CD14-positive monocyte (primary cell): ENCODE data around the gene CCDC66. TPM values are rescaled to one million over a fixed set of nuclear protein-coding genes. Genes with fewer than 3 reads are reported as not detected.
A peak's percentile ranks its signal among the peaks of the same experiment; 100 is the strongest.

ENCODE experiments used
- DNase-seq, 3 donors: peaks; one replicate each; pipeline ENCODE4 v3.0.0-alpha.2; 2011 to 2022
- H2AFZ ChIP-seq: 2 replicates; pipeline ENCODE4 v1.6.0; 2012; ENCODE audit warnings: mild to moderate bottlenecking, low read depth, low read length, inconsistent platforms; ENCODE audit not compliant: insufficient read depth, poor library complexity, severe bottlenecking
- H3K27ac ChIP-seq, 2 donors: 1 replicate in 1 of 2; 2 replicates in 1 of 2; pipeline ENCODE4 v1.5.1; 2012 to 2013; ENCODE audit warnings: low read length in 2 of 2, control low read depth in 1 of 2, inconsistent platforms in 1 of 2, low read depth in 1 of 2, mild to moderate bottlenecking in 1 of 2
- H3K27me3 ChIP-seq, 2 donors: one replicate each; pipeline versions ENCODE4 v1.6.0 to v1.6.1; 2011 to 2013; ENCODE audit warnings: low read length in 2 of 2; ENCODE audit not compliant: control insufficient read depth in 2 of 2, insufficient read depth in 2 of 2
- H3K36me3 ChIP-seq, 2 donors: replicated peaks in 1 of 2; 1 replicate in 1 of 2; 2 replicates in 1 of 2; pipeline versions ENCODE4 v1.5.1 to v1.6.1; 2012 to 2013; ENCODE audit warnings: low read length in 2 of 2, control low read depth in 1 of 2, inconsistent platforms in 1 of 2, mild to moderate bottlenecking in 1 of 2; ENCODE audit not compliant: insufficient read depth in 2 of 2, control insufficient read depth in 1 of 2
- H3K4me1 ChIP-seq, 2 donors: 1 replicate in 1 of 2; 2 replicates in 1 of 2; pipeline versions ENCODE4 v1.5.1 to v1.6.1; 2012 to 2013; ENCODE audit warnings: low read length in 2 of 2, control low read depth in 1 of 2, inconsistent platforms in 1 of 2, mild to moderate bottlenecking in 1 of 2, moderate library complexity in 1 of 2; ENCODE audit not compliant: insufficient read depth in 2 of 2, control insufficient read depth in 1 of 2
- H3K4me2 ChIP-seq: replicated peaks from 2 replicates; pipeline ENCODE3; 2012; ENCODE audit warnings: low read length, moderate library complexity, mild to moderate bottlenecking; ENCODE audit not compliant: poor library complexity, severe bottlenecking; ENCODE audit errors: extremely low read depth
- H3K4me3 ChIP-seq, 3 experiments: fragments of 200-600 bp in 1 of 3; sonication (generic) in 1 of 3; replicated peaks in 1 of 3; 1 replicate in 2 of 3; 2 replicates in 1 of 3; pipeline ENCODE4 v1.5.1; 2011 to 2013; ENCODE audit warnings: low read length in 3 of 3, mild to moderate bottlenecking in 3 of 3, control low read depth in 2 of 3, low read depth in 2 of 3, inconsistent platforms in 1 of 3, moderate library complexity in 1 of 3
- H3K79me2 ChIP-seq: 2 replicates; pipeline ENCODE4 v1.6.0; 2012; ENCODE audit warnings: mild to moderate bottlenecking, control low read depth, inconsistent platforms, low read length, moderate library complexity; ENCODE audit not compliant: insufficient read depth
- H3K9ac ChIP-seq: 2 replicates; pipeline ENCODE4 v1.6.0; 2017; ENCODE audit warnings: low read length, mild to moderate bottlenecking; ENCODE audit not compliant: insufficient read depth, poor library complexity, severe bottlenecking
- H3K9me3 ChIP-seq, 2 donors: replicated peaks in 1 of 2; 1 replicate in 1 of 2; 2 replicates in 1 of 2; pipeline versions ENCODE4 v1.5.1 to v1.6.1; 2012 to 2013; ENCODE audit warnings: low read length in 2 of 2, control low read depth in 1 of 2; ENCODE audit not compliant: control insufficient read depth in 1 of 2, insufficient read depth in 1 of 2
- H4K20me1 ChIP-seq: 2 replicates; pipeline ENCODE4 v1.6.0; 2012; ENCODE audit warnings: mild to moderate bottlenecking, low read length, control low read depth, moderate library complexity; ENCODE audit not compliant: insufficient read depth
- H3K27ac Mint-ChIP-seq, 7 donors: one replicate each; pipeline ENCODE4 v1.8.0; 2020; ENCODE audit warnings: mild to moderate bottlenecking in 7 of 7, mixed read lengths in 7 of 7, moderate library complexity in 6 of 7, inconsistent platforms in 2 of 7
- H3K27me3 Mint-ChIP-seq, 3 donors: one replicate each; pipeline ENCODE4 v1.8.0; 2021 to 2022; ENCODE audit warnings: low read depth in 3 of 3, mild to moderate bottlenecking in 3 of 3, mixed read lengths in 3 of 3, moderate library complexity in 3 of 3, inconsistent platforms in 1 of 3
- H3K36me3 Mint-ChIP-seq, 2 donors: one replicate each; pipeline ENCODE4 v1.8.0; 2020; ENCODE audit warnings: mixed read lengths in 2 of 2, inconsistent platforms in 1 of 2, mild to moderate bottlenecking in 1 of 2
- H3K4me1 Mint-ChIP-seq: one replicate; pipeline ENCODE4 v1.8.0; 2020; ENCODE audit warnings: mild to moderate bottlenecking, mixed read lengths
- H3K4me3 Mint-ChIP-seq, 2 donors: one replicate each; pipeline ENCODE4 v1.8.0; 2020; ENCODE audit warnings: mild to moderate bottlenecking in 2 of 2, mixed read lengths in 2 of 2, moderate library complexity in 1 of 2
- H3K9me3 Mint-ChIP-seq, 7 donors: one replicate each; pipeline ENCODE4 v1.8.0; 2020 to 2022; ENCODE audit warnings: mixed read lengths in 7 of 7, mild to moderate bottlenecking in 6 of 7, moderate library complexity in 6 of 7, inconsistent platforms in 2 of 7
- CTCF ChIP-seq: fragments of 200-600 bp; IDR thresholded peaks from one replicate; pipeline ENCODE4 v1.8.0; 2022; ENCODE audit warnings: antibody characterized with exemption, mild to moderate bottlenecking
- WGBS: methylation state at CpG from one replicate; pipeline ENCODE4 v1.1.5; 2013; ENCODE audit warnings: missing lambda C conversion rate; ENCODE audit not compliant: insufficient coverage; 5-methylcytosine and 5-hydroxymethylcytosine counted together
- intact Hi-C, 2 donors: fragments of 100-400 bp; cut with micrococcal nuclease; formaldehyde crosslinking; loops; one replicate each; pipeline versions ENCODE4 v1.15.0 to v1.15.1; 2023
- polyA plus RNA-seq, 3 donors: library from polyadenylated mRNA; depleted of rRNA in 1 of 3; unstranded in 2 of 3; stranded (reverse) in 1 of 3; fragments of 300-500 nt in 2 of 3; fragments of >200 nt in 1 of 3; fragmentation: Illumina TruSeq in 2 of 3; gene quantifications; 1 replicate in 2 of 3; 2 replicates in 1 of 3; pipeline ENCODE4 v1.2.3, GENCODE V29; 2012 to 2021

The CCDC66 gene
- polyA plus RNA-seq, 3 donors: 4.4 to 6.8 (median 4.7) TPM

GRCh38 chr3:56621681-56622080, 64.7 kb downstream of the CCDC66 start:
- H4K20me1 ChIP-seq: peaks cover 6% of the 10 kb centered on the region
- no peak overlapping the region for H3K4me2 ChIP-seq
- 100% methylated on average over 1 of the region's 3 CpGs for WGBS
- H2AFZ ChIP-seq: no peak overlapping the region
- H3K36me3 ChIP-seq: peaks cover 83 to 99% of the 10 kb centered on the region in 2 donors
- Mint-ChIP-seq H3K4me1 (no peaks in the 10 kb centered on the region), H3K4me3 (no peak overlapping the region), H3K27me3 (no peaks in the 10 kb centered on the region), H3K27ac (peak overlapping the region in 1 of 7 donors; percentile 42), H3K9me3 (no peaks in the 10 kb centered on the region), H3K36me3 (peaks cover 74 to 90% of the 10 kb centered on the region in 2 donors)
- H3K27me3 ChIP-seq: no peaks in the 10 kb centered on the region
- H3K9ac ChIP-seq: no peak overlapping the region
- no peak for DNase-seq
- TF ChIP-seq CTCF: no peak
- no peaks in the 10 kb centered on the region for H3K9me3 ChIP-seq
- no peak overlapping the region for H3K4me3 ChIP-seq
- no peaks in the 10 kb centered on the region for H3K4me1 ChIP-seq
- intact Hi-C loops: no loop called here
- no peak overlapping the region for H3K27ac ChIP-seq
- no peaks in the 10 kb centered on the region for H3K79me2 ChIP-seq

GRCh38 chr3:56622381-56622780, 65.4 kb downstream of the CCDC66 start:
- Histone ChIP-seq H3K4me3 (no peak overlapping the region), H4K20me1 (peaks cover 6% of the 10 kb centered on the region), H3K4me2 (no peak overlapping the region), H3K36me3 (peaks cover 88 to 100% of the 10 kb centered on the region in 2 donors), H2AFZ (no peak overlapping the region), H3K9ac (no peak overlapping the region), H3K27me3 (no peaks in the 10 kb centered on the region), H3K4me1 (no peaks in the 10 kb centered on the region), H3K79me2 (no peaks in the 10 kb centered on the region), H3K9me3 (no peaks in the 10 kb centered on the region), H3K27ac (no peak overlapping the region)
- intact Hi-C loops: no loop called here
- H3K27me3 Mint-ChIP-seq: no peaks in the 10 kb centered on the region
- no peak for DNase-seq
- H3K27ac Mint-ChIP-seq: no peak overlapping the region
- H3K36me3 Mint-ChIP-seq: peaks cover 75 to 89% of the 10 kb centered on the region in 2 donors
- H3K4me3 Mint-ChIP-seq: no peak overlapping the region
- no CpG with 5 or more reads among the region's 3 CpGs for WGBS
- no peaks in the 10 kb centered on the region for H3K9me3 Mint-ChIP-seq
- no peaks in the 10 kb centered on the region for H3K4me1 Mint-ChIP-seq
- TF ChIP-seq CTCF: no peak
